SK-N-SH (cell line): ENCODE results near the gene SPACDR. TPM values are rescaled to one million over a fixed set of nuclear protein-coding genes. Genes with fewer than 3 reads are reported as not detected.
A peak's percentile ranks its signal among the peaks of the same experiment; 100 is the strongest.

Experiments used
- CTCF ChIA-PET: fragments of 300-600, 350-600 bp; formaldehyde crosslinking; extraction: SDS; loops from one replicate; lab custom pipeline; 2021; lab: Yijun Ruan, JAX
- POLR2A ChIA-PET: fragments of 350-600 bp; sonication (Branson Sonifier 250); formaldehyde crosslinking; extraction: SDS; loops from one replicate; lab custom pipeline; 2020; ENCODE audit warnings: antibody characterized with exemption, inconsistent platforms; lab: Yijun Ruan, JAX
- DNase-seq: peaks from one replicate; pipeline ENCODE4 v3.0.0; 2012
- H2AFZ ChIP-seq: fragments of 200-600 bp; sonication (generic); 2 replicates; pipeline ENCODE4 v1.8.1; 2016; ENCODE audit warnings: antibody characterized with exemption, mild to moderate bottlenecking, low read depth
- H3F3A ChIP-seq: fragments of 200-600 bp; sonication (generic); replicated peaks from 2 replicates; pipeline ENCODE3; 2016; ENCODE audit warnings: antibody characterized with exemption, mild to moderate bottlenecking; ENCODE audit not compliant: insufficient read depth
- H3K27ac ChIP-seq, 2 experiments: fragments of 200-500 bp in 1 of 2; fragments of 200-600 bp in 1 of 2; sonication (Bioruptor generic) in 1 of 2; sonication (generic), shearing (Covaris generic) in 1 of 2; 2 replicates each; pipeline versions ENCODE4 v1.5.1 to v1.6.1; 2014 to 2016; ENCODE audit warnings: low read depth in 2 of 2, inconsistent platforms in 1 of 2, low read length in 1 of 2, mild to moderate bottlenecking in 1 of 2, mixed read lengths in 1 of 2
- H3K27me3 ChIP-seq: fragments of 200-600 bp; sonication (generic), shearing (Covaris generic); 2 replicates; pipeline ENCODE4 v1.6.1; 2016; ENCODE audit warnings: mixed run types; ENCODE audit not compliant: insufficient read depth
- H3K36me3 ChIP-seq, 2 experiments: fragments of 200-500 bp in 1 of 2; fragments of 200-600 bp in 1 of 2; sonication (Bioruptor generic) in 1 of 2; sonication (generic) in 1 of 2; replicated peaks in 1 of 2; 2 replicates each; pipeline versions ENCODE3 to v1.5.1; 2014 to 2016; ENCODE audit warnings: low read length in 1 of 2, mild to moderate bottlenecking in 1 of 2; ENCODE audit not compliant: insufficient read depth in 2 of 2, control insufficient read depth in 1 of 2
- H3K4me1 ChIP-seq, 2 experiments: fragments of 200-500 bp in 1 of 2; fragments of 200-600 bp in 1 of 2; sonication (Bioruptor generic) in 1 of 2; sonication (generic), shearing (Covaris generic) in 1 of 2; 2 replicates each; pipeline versions ENCODE4 v1.5.1 to v1.6.1; 2014 to 2016; ENCODE audit warnings: low read depth in 1 of 2, low read length in 1 of 2, mixed run types in 1 of 2; ENCODE audit not compliant: insufficient read depth in 2 of 2, control insufficient read depth in 1 of 2
- H3K4me2 ChIP-seq: fragments of 200-600 bp; sonication (generic), shearing (Covaris generic); 2 replicates; pipeline ENCODE4 v1.6.1; 2017; ENCODE audit warnings: mixed run types
- H3K4me3 ChIP-seq, 2 experiments: fragments of 200-500 bp in 1 of 2; fragments of 200-600 bp in 1 of 2; sonication (Bioruptor generic) in 1 of 2; sonication (generic), shearing (Covaris generic) in 1 of 2; 2 replicates each; pipeline versions ENCODE4 v1.5.1 to v1.8.1; 2014 to 2016; ENCODE audit warnings: low read depth in 2 of 2, inconsistent platforms in 1 of 2, low read length in 1 of 2, mild to moderate bottlenecking in 1 of 2, mixed read lengths in 1 of 2, moderate library complexity in 1 of 2
- H3K79me2 ChIP-seq: fragments of 200-600 bp; sonication (generic); 2 replicates; pipeline ENCODE4 v1.8.1; 2017; ENCODE audit warnings: mild to moderate bottlenecking; ENCODE audit not compliant: insufficient read depth
- H3K9ac ChIP-seq: fragments of 200-600 bp; sonication (generic); 2 replicates; pipeline ENCODE4 v1.6.1; 2017; ENCODE audit warnings: mixed run types
- H3K9me2 ChIP-seq: fragments of 200-600 bp; sonication (generic); 2 replicates; pipeline ENCODE4 v1.6.1; 2017; ENCODE audit warnings: mixed run types
- H3K9me3 ChIP-seq: fragments of 200-600 bp; sonication (generic); 2 replicates; pipeline ENCODE4 v1.6.1; 2017; ENCODE audit warnings: mixed run types, mild to moderate bottlenecking, moderate library complexity
- H4K20me1 ChIP-seq: fragments of 200-600 bp; sonication (generic); 2 replicates; pipeline ENCODE4 v1.6.1; 2017; ENCODE audit warnings: mild to moderate bottlenecking, mixed run types; ENCODE audit not compliant: insufficient read depth
- CTCF ChIP-seq: fragments of 200-600 bp; sonication (generic); IDR thresholded peaks from 2 replicates; pipeline ENCODE4 v1.6.1; 2017; ENCODE audit warnings: antibody characterized with exemption, mild to moderate bottlenecking, moderate library complexity
- ELF1 ChIP-seq: IDR thresholded peaks from 2 replicates; pipeline ENCODE4 v1.4.0; 2012
- EP300 ChIP-seq, 2 experiments: IDR thresholded peaks; 2 replicates each; pipeline versions ENCODE4 v1.4.0 to v1.6.1; 2012; ENCODE audit warnings: borderline replicate concordance in 1 of 2, low read depth in 1 of 2, low read length in 1 of 2
- EZH2phosphoT487 ChIP-seq: fragments of 200-600 bp; sonication (generic); IDR thresholded peaks from 2 replicates; pipeline ENCODE4 v1.6.1; 2017; ENCODE audit warnings: low read depth, mixed run types, mild to moderate bottlenecking, antibody characterized with exemption, moderate library complexity, borderline replicate concordance
- FOXM1 ChIP-seq: IDR thresholded peaks from 2 replicates; pipeline ENCODE4 v1.4.0; 2012; ENCODE audit warnings: low read depth, mild to moderate bottlenecking
- MAX ChIP-seq: IDR thresholded peaks from 2 replicates; pipeline ENCODE4 v1.4.0; 2012; ENCODE audit warnings: low read depth
- MEF2A ChIP-seq: IDR thresholded peaks from 2 replicates; pipeline ENCODE4 v1.4.0; 2012; ENCODE audit warnings: low read depth, borderline replicate concordance
- MXI1 ChIP-seq: IDR thresholded peaks from 2 replicates; pipeline ENCODE4 v1.6.1; 2012; ENCODE audit warnings: mild to moderate bottlenecking, low read depth, low read length, improper control_type of control experiment
- NFIC ChIP-seq: IDR thresholded peaks from 2 replicates; pipeline ENCODE4 v1.4.0; 2012; ENCODE audit warnings: borderline replicate concordance
- PBX3 ChIP-seq: IDR thresholded peaks from 2 replicates; pipeline ENCODE4; 2012
- POLR2AphosphoS5 ChIP-seq: IDR thresholded peaks from 2 replicates; pipeline ENCODE4 v1.6.1; 2012; ENCODE audit warnings: low read depth, low read length
- RAD21 ChIP-seq: IDR thresholded peaks from 2 replicates; pipeline ENCODE4 v1.6.1; 2012; ENCODE audit warnings: mild to moderate bottlenecking, low read length
- RCOR1 ChIP-seq: fragments of 150-350 bp; IDR thresholded peaks from 2 replicates; pipeline ENCODE4 v1.6.1; 2017; ENCODE audit warnings: antibody characterized with exemption, low read length
- RFX5 ChIP-seq: IDR thresholded peaks from 2 replicates; pipeline ENCODE4 v1.6.1; 2012; ENCODE audit warnings: mild to moderate bottlenecking, improper control_type of control experiment, low read length
- RXRA ChIP-seq: IDR thresholded peaks from 2 replicates; pipeline ENCODE4 v1.4.0; 2012; ENCODE audit warnings: low read depth, mild to moderate bottlenecking, borderline replicate concordance
- SIN3A ChIP-seq: IDR thresholded peaks from 2 replicates; pipeline ENCODE4 v1.6.1; 2012; ENCODE audit warnings: low read depth, mild to moderate bottlenecking, low read length, moderate library complexity, borderline replicate concordance
- SMC3 ChIP-seq: IDR thresholded peaks from 2 replicates; pipeline ENCODE4 v1.6.1; 2012; ENCODE audit warnings: low read depth, low read length, improper control_type of control experiment
- TAF1 ChIP-seq: IDR thresholded peaks from 2 replicates; pipeline ENCODE4 v1.6.1; 2012; ENCODE audit warnings: low read depth, mild to moderate bottlenecking, low read length, moderate library complexity, borderline replicate concordance
- TCF12 ChIP-seq: IDR thresholded peaks from 2 replicates; pipeline ENCODE4 v1.4.0; 2012
- TEAD4 ChIP-seq: IDR thresholded peaks from 2 replicates; pipeline ENCODE4 v1.4.0; 2012; ENCODE audit warnings: mild to moderate bottlenecking, borderline replicate concordance; ENCODE audit not compliant: insufficient read depth
- YY1 ChIP-seq: IDR thresholded peaks from 2 replicates; pipeline ENCODE4 v1.4.0; 2012; ENCODE audit warnings: low read depth, mild to moderate bottlenecking
- WGBS: methylation state at CpG from one replicate; pipeline ENCODE4 v1.1.6; 2017; ENCODE audit warnings: low lambda C conversion rate; 5-methylcytosine and 5-hydroxymethylcytosine counted together
- polyA plus RNA-seq, 3 experiments: library from polyadenylated mRNA; depleted of rRNA; stranded (reverse); fragments of >200 nt; gene quantifications; 2 replicates each; pipeline ENCODE4 v1.2.3, GENCODE V29; 2012

Gene SPACDR
- polyA plus RNA-seq, 1 of the 3 experiments (the other 2 are of a cell fraction) = 1.5 TPM

GRCh38 chr7:100466653-100467605 lies 2.9 kb upstream of the SPACDR start:
- Histone ChIP-seq H3K9me3 (no peaks in the 10 kb centered on the region), H3K79me2 (no peaks in the 10 kb centered on the region), H3K36me3 (peaks cover 0 to 4% of the 10 kb centered on the region in 2 experiments), H3F3A (peaks cover 16% of the 10 kb centered on the region), H2AFZ (no peak overlapping the region), H3K4me3 (no peak overlapping the region), H3K9ac (no peak overlapping the region), H4K20me1 (no peaks in the 10 kb centered on the region), H3K9me2 (no peaks in the 10 kb centered on the region), H3K27ac (no peak overlapping the region), H3K4me2 (no peak overlapping the region), H3K27me3 (no peaks in the 10 kb centered on the region), H3K4me1 (peaks cover 3 to 15% of the 10 kb centered on the region in 2 experiments; a peak in 3 of 4 replicates)
- ChIA-PET POLR2A (no interaction called here), CTCF (interaction anchor here (1.0 to 11.9 kb wide), 10 partner anchors 9 to 259 kb away, joined by 3 to 398 read pairs (median 20); partner anchors contain the start of genes NYAP1 and TSC22D4)
- TF ChIP-seq YY1 (no peak), MAX (no peak), EP300 (IDR thresholded peaks at IDR 0.05; ENCODE audit: borderline replicate concordance in 1 of 2, low read depth in 1 of 2, low read length in 1 of 2) (no peak), RCOR1 (no peak), MXI1 (no peak), MEF2A (no peak), ELF1 (no peak), EZH2phosphoT487 (no peak), NFIC (no peak), RFX5 (no peak)
- 89% methylated on average over 32 of the region's 32 CpGs for WGBS
- DNase-seq = peak; percentile 43

- H3K4me2 ChIP-seq = no peak overlapping the region; the same call in 1 of the 2 replicates
These were observed 1.7 kb upstream of the SPACDR start for GRCh38 chr7:100465702-100466311.

More at GRCh38 chr7:100465702-100466311, 1.7 kb upstream of the SPACDR start:
- Histone ChIP-seq H3F3A (peaks cover 12% of the 10 kb centered on the region), H3K9me2 (no peaks in the 10 kb centered on the region), H2AFZ (no peak overlapping the region), H3K9ac (no peak overlapping the region), H3K9me3 (no peaks in the 10 kb centered on the region), H4K20me1 (no peaks in the 10 kb centered on the region), H3K27me3 (no peaks in the 10 kb centered on the region), H3K4me3 (no peak overlapping the region), H3K79me2 (no peaks in the 10 kb centered on the region), H3K4me1 (peaks cover 3 to 15% of the 10 kb centered on the region in 2 experiments; a peak in 3 of 4 replicates), H3K36me3 (peaks cover 0 to 4% of the 10 kb centered on the region in 2 experiments), H3K27ac (peak overlapping the region in 1 of 2 experiments; percentile 1; a peak in 1 of 4 replicates)
- CTCF ChIA-PET = interaction anchor here (0.6 to 11.9 kb wide), 37 partner anchors 9 to 366 kb away, joined by 3 to 398 read pairs (median 5); partner anchors contain the start of genes NYAP1, PCOLCE and TSC22D4
- POLR2A ChIA-PET = interaction anchor here (0.7 to 1.3 kb wide), 4 partner anchors 13 to 83 kb away, joined by 3 to 4 read pairs (median 4); partner anchors contain the start of gene TSC22D4
- TF ChIP-seq ELF1 (peak; percentile 80), SIN3A (peak; percentile 69; the same call in 1 of the 2 replicates), TCF12 (peak; percentile 39; the same call in 1 of the 2 replicates), EZH2phosphoT487 (no peak), SMC3 (peak; percentile 73), TEAD4 (no peak), FOXM1 (no peak), PBX3 (peak; percentile 43; the same call in 1 of the 2 replicates), NFIC (peak; percentile 81), POLR2AphosphoS5 (peak; percentile 39), RAD21 (peak; percentile 87), CTCF (peak; percentile 85), TAF1 (peak; percentile 39; the same call in 1 of the 2 replicates), RXRA (no peak), MXI1 (peak; percentile 55), MEF2A (no peak)
- 20% methylated on average over 8 of the region's 17 CpGs for WGBS
- peak; percentile 98 for DNase-seq
